Lung (tissue), 12 donors: ENCODE data around the gene RASAL3. TPM values are rescaled to one million over a fixed set of nuclear protein-coding genes. Genes with fewer than 3 reads are reported as not detected.

Source experiments
- ATAC-seq: fragments of 200-7000 bp; cut with Tn5 transposase; one replicate; pipeline ENCODE4 v1.9.1; 2020; ENCODE audit warnings: moderate number of reproducible peaks; ENCODE audit not compliant: insufficient read depth, low FRiP score
- DNase-seq, 3 donors: peaks; one replicate each; pipeline ENCODE4 v3.0.0-alpha.2; 2013 to 2017
- H3K27ac ChIP-seq, 2 donors: one replicate each; pipeline ENCODE4 v1.5.1; 2013; ENCODE audit warnings: mild to moderate bottlenecking in 2 of 2, moderate library complexity in 2 of 2, control low read depth in 1 of 2, inconsistent platforms in 1 of 2, low read depth in 1 of 2, low read length in 1 of 2
- H3K27me3 ChIP-seq, 3 donors: one replicate each; pipeline ENCODE4 v1.5.1; 2013; ENCODE audit warnings: low read length in 2 of 3; ENCODE audit not compliant: control insufficient read depth in 3 of 3, insufficient read depth in 3 of 3
- H3K36me3 ChIP-seq, 4 donors: one replicate each; pipeline ENCODE4 v1.5.1; 2013; ENCODE audit warnings: low read length in 4 of 4, mild to moderate bottlenecking in 1 of 4, moderate library complexity in 1 of 4; ENCODE audit not compliant: control insufficient read depth in 4 of 4, insufficient read depth in 4 of 4
- H3K4me1 ChIP-seq, 5 donors: one replicate each; pipeline ENCODE4 v1.5.1; 2013; ENCODE audit warnings: low read length in 5 of 5, mild to moderate bottlenecking in 2 of 5, moderate library complexity in 1 of 5; ENCODE audit not compliant: control insufficient read depth in 5 of 5, insufficient read depth in 5 of 5
- H3K4me3 ChIP-seq: one replicate; pipeline ENCODE4 v1.5.1; 2013; ENCODE audit warnings: mild to moderate bottlenecking, control low read depth, moderate library complexity
- H3K9ac ChIP-seq, 2 donors: one replicate each; pipeline ENCODE4 v1.5.1; 2013; ENCODE audit warnings: low read length in 2 of 2, control low read depth in 1 of 2; ENCODE audit not compliant: insufficient read depth in 1 of 2
- H3K9me3 ChIP-seq, 4 donors: one replicate each; pipeline ENCODE4 v1.5.1; 2013; ENCODE audit warnings: low read length in 3 of 4, mild to moderate bottlenecking in 1 of 4, moderate library complexity in 1 of 4; ENCODE audit not compliant: control insufficient read depth in 4 of 4, insufficient read depth in 3 of 4
- CTCF ChIP-seq: IDR thresholded peaks from 2 replicates; pipeline ENCODE4 v1.5.1; 2012; ENCODE audit warnings: mild to moderate bottlenecking; ENCODE audit errors: control extremely low read depth, extremely low read depth
- WGBS, 2 donors: extraction: QIAGEN DNeasy Blood & Tissue Kit; methylation state at CpG; one replicate each; pipeline ENCODE4 v1.1.7; 2013; 5-methylcytosine and 5-hydroxymethylcytosine counted together
- polyA plus RNA-seq, 2 donors: library from polyadenylated mRNA; stranded (reverse); fragments of 200-250 nt; gene quantifications; one replicate each; pipeline ENCODE4 v1.2.1, GENCODE V29; 2013
- total RNA-seq, 2 donors: library from RNA; depleted of rRNA in 1 of 2; stranded (reverse); fragments of >200 nt in 1 of 2; gene quantifications; one replicate each; pipeline ENCODE4 v1.2.1, GENCODE V29; 2014 to 2021
- donor health status: control.
- donor health status: control.
- donor health status: Bipolar disorder and iron deficiency.
- donor health status: healthy.
- donor health status: DM: yes; HTN: yes; CAD: no.

Gene RASAL3
- total and polyA plus RNA-seq, 4 donors, result 4.6 to 18.2 (median 9.6) TPM

DNA sequence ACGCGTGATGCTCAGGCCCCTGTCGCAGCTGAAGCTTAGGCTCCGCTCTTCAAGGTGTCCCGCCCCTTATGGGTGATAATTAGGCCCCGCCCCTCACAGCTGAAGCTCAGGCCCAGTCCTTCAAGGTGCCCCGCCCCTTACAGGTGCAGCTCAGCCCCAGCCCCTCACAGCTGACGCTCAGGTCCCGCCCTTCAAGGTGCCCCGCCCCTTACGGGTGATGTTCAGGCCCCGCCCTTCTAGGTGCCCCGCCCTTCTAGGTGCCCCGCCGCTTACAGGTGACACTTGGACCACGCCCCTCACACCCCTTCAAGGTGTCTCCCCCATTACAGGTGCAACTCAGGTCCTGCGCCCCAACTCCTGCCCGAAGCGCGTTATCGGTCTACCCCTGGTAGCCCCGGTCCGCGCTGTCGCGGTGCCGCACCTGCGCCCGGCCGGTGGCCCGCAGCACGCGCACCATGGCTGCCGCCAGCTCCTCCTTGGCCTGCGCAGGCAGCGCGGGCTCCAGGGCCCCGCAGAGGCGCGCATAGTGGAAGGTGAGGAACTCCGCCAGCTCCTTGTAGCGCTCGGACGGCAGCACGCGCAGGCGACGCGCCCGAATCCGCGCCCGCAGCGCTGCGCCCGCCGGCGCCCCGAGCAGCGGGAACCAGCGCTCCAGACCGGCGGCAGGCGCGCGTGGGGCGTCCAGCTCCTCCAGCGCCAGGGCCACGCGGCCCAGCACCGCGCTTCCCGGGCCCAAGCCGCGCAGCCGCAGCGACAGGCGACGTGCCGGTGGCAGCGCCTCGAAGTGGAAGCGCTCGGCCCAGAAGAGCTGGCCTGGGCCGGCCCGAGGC, 7.3 kb downstream of the RASAL3 start:
- Histone ChIP-seq H3K4me3 (no peak overlapping the region), H3K27ac (no peak overlapping the region), H3K9ac (no peak overlapping the region), H3K9me3 (no peaks in the 10 kb centered on the region), H3K4me1 (peaks cover 0 to 12% (median 3%) of the 10 kb centered on the region in 5 donors), H3K36me3 (peaks cover 0 to 19% (median 0%) of the 10 kb centered on the region in 4 donors), H3K27me3 (peaks cover 0 to 58% (median 38%) of the 10 kb centered on the region in 3 donors)
- 53 to 78% methylated on average over 63 to 86 of the region's 86 CpGs for WGBS, 2 donors
- no peak for ATAC-seq
- TF ChIP-seq CTCF, result no peak
- DNase-seq, result no peak

- no peaks in the 10 kb centered on the region for H3K9me3 ChIP-seq
- no peak overlapping the region for H3K27ac ChIP-seq
- H3K36me3 ChIP-seq, result peaks cover 0 to 19% (median 0%) of the 10 kb centered on the region in 4 donors
- H3K4me3 ChIP-seq, result no peak overlapping the region
- DNase-seq, result no peak
- no peak overlapping the region for H3K9ac ChIP-seq
- 54 to 71% methylated on average over 14 of the region's 14 CpGs for WGBS, 2 donors
- TF ChIP-seq CTCF, result no peak
- ATAC-seq, result no peak
- H3K27me3 ChIP-seq, result peaks cover 0 to 58% (median 38%) of the 10 kb centered on the region in 3 donors
- peaks cover 0 to 12% (median 3%) of the 10 kb centered on the region in 5 donors for H3K4me1 ChIP-seq
These were observed 7.9 kb downstream of the RASAL3 start for GRCh38 chr19:15456441-15456840.

DNA sequence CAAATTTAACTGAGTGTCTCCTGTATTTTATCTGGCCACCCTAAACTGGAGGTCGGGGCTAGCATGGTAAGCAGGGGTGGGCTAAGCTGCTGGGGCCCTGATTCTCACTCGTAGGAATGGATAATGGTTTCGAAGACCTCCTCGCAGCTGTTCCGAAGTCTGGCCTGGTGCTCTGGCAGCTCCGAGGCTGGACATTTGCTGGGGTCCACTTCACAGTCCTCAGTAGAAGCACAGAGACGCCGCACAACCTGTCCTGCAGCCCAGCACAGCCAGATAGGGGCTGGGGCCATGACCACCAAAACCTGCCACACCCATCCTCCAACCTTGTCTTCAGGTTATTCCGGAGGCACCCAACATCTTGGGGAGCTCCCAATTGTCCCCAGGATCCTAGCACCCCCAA, 8.3 kb downstream of the RASAL3 start:
- Histone ChIP-seq H3K9me3 (no peaks in the 10 kb centered on the region), H3K4me1 (peaks cover 0 to 12% (median 3%) of the 10 kb centered on the region in 5 donors), H3K27ac (no peak overlapping the region), H3K36me3 (peaks cover 0 to 16% (median 0%) of the 10 kb centered on the region in 4 donors), H3K4me3 (no peak overlapping the region), H3K27me3 (peaks cover 0 to 58% (median 38%) of the 10 kb centered on the region in 3 donors), H3K9ac (no peak overlapping the region)
- DNase-seq (no peak), ATAC-seq (no peak)
- TF ChIP-seq CTCF, result no peak
- WGBS, 2 donors, result 91 to 95% methylated on average over 9 of the region's 9 CpGs
